ENCODE results near the gene ATXN7L1.

Gene ATXN7L1

DNA sequence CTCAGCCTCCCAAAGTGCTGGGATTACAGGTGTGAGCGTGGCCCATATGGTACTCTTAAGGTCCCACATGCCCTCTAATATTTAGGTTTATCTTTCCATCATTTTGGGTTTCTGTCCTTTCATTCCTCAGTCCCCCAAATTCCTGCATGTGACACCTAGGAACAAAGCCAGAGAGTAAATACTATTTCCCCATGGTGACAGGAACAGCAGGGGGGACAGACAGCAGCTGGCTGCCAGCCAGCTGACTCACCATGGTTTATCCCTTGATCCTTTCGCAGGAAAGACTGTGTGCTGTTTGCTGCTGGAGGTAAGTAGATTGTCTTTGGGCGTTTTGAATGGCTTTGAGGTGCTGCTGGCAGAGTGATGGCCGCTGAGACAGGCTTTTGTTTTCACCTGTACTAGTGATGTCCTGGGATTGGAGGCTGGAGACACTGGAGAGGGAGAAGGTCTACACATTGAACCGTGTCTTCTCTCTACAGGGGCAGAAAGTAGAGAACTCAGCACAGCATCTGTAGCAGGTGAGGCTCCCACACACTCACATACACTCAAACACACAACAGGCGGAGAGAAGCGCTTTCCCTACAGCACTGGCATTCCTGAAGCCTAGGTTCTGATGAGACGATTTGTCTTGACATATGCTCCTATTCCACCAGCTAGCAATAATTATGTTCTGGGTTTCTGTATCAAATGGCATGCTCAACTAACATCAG is 211.4 kb downstream of the ATXN7L1 start:
- DNase-seq, result no peak

DNA sequence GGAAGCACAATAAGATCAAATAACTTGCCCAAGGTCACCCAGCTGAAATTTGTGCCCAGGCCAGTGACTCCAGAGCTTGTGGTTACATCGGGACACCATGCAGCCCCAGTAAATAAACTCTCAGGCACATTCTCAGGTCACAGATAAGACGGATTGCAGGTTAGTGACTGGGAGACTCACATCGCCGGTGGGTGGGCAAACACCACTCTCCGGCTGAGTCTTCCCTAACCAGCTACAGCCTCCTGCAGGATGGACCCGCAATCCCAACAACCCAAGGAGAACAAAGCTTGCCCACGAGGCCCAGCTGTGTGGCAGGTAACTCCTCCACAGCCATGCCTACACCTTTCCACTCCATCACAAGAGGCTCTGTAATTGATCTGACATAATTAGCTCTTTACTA is 213.4 kb downstream of the ATXN7L1 start:
- DNase-seq, result no peak

DNA sequence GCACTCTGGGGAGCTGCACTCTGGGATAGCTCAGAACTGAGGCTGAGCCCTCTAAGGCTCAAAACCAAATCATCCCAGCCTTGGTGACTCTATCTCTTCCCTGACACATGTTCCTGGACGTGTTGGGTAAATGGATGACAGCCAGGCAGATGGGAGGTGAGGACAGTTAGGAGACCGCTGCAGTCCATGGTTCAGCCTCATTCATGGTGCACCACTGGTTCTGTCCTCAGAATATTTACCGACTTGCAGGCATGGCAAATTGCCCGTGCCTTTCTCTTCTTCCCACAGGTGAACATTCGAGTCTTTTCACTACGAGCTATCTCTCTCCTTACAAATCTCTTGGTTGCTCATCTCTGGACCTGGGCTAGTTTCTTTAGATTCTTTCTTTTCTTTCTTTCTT is 214.8 kb downstream of the ATXN7L1 start:
- no peak for DNase-seq

DNA sequence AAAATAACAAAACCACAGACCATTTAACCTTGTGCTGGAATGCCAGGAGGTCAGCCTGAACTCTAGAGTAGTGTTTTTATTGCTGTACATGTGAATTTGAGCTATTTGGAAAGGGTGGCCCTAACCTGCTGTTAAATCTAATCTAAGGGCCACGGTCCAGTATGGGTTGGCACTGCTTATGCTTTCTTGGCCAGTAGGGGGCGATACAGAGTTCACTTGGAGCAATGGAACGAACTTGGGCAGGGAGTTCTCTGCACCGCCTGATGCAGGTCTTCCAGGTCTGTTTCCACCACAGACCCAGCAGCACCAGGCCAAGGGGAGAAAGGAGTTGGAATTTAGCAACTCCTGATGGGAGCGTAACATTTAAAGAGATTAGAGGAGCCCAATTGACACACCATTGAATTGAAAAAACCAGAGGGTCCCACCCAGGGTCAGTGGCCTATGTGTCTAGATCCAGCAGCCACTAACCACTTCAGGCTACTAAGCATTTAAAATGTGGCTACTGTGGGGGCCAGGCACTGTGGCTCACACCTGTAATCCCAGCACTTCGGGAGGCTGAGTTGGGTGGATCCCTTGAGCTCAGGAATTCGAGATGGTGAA is 219.4 kb downstream of the ATXN7L1 start:
- DNase-seq, result peak; percentile 86

DNA sequence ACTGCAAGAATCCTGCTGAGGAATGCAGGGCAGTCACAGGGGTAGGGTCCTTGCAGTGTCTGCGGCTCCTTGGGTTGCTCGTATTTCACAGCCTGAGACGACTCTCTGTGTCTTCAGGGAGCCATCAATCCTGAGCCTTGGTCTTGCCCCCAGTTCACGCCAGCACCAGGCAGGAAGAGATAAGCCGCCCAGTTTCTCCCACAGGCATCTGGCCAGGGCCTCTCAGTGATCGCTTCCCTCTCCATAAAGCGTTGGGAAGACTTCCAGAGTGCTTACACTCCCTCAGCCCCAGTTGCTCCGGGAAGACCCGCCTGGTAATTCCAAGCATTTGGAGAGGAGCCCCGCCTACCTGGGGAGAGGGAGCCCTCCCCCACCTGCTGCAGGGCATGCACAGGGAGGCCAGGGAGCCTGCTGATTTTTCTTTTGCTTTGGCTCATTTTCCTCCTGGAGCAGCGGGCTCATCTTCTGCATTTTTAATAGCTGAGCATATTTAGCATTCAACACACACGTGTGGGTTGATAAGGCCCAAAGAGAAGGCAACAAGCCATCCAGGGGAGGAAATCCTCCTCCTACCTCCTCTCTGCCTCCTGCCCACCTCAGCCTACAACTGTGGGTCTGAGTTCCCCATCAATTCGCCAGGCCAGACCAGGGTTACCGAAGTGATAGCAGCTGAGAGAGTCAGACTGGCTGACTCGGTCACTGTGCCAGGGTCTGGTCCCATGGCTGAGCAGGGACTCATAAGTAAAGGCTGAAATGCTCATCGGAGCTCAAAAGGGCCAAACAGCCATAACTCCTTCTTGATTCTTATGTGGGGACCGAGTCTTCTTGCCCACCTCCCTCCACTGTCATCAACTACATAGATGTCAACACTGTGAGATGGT is 220.7 kb downstream of the ATXN7L1 start:
- DNase-seq, result no peak

DNA sequence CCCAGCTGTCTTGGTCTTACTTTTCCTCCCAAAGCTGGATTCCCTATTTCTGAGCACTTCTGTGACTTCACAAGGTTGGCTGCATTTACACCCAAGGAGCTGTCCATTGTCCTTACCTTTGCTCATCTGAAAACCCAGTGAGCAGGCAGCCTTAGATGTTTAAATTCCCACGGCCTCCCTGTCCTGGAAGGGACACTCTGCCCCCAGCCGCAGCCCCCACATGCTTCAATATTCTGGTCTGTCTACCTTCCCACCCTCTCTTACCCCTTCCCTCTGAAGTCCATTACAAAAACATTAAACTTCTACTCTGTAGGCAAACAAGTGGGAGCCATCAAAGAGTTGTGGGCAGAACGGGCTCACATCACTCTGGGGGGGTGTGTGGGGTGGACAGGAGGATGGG is 221.3 kb downstream of the ATXN7L1 start:
- no peak for DNase-seq

DNA sequence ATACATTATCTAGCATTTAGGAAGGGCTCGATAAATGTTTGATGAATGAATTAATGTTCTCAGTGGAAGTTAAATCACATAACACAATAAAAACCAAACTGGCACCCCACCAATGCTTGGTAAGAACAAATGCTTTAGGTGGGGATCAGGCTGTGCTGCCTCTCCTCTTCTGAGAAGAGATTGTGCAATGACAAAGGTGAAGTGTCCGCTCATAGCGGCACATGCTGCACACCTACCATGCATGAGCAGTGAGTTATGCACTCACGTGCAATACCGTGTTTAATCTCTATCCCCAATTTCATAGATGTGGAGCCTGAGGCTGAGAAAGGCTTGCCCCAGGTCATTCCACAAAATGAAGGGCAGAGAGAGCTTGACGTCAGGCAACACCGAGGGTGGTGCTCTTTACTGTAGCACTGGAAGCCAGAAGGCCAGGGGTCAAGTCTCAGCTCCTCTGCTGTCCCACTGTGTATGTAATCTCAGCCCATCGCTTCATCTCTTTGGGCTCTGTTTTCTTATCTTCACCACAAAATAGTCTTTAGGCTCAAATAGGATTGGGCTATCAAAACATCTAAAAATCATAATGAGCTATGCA is 222.2 kb downstream of the ATXN7L1 start:
- no peak for DNase-seq

DNA sequence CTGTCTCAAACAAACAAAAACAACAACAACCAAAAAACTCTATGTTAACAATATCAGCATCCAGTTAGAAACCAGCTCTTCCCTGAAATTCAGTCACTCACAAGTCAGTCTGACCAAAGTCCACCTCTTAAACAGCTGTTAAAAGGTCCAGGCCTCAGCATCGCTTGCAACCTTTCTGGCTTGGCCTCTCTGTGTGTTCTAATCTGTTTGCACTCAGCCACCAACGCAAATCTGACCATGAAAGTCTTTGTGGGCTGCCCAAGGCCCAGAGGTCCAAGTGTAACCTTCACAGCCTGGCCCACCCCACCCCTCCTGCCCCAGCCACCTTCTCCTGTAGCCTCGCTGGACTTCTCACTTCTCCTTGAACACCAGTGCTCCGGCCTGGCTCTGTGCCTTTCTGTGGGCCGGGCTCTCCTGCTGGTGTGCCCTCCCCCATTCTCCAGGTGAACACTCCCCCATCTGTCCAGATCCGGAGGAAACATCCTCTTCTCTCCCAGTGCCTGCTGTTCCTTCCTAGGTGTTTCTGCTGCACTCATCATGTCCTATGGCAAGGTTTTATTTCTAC is 222.9 kb downstream of the ATXN7L1 start:
- DNase-seq, result no peak

DNA sequence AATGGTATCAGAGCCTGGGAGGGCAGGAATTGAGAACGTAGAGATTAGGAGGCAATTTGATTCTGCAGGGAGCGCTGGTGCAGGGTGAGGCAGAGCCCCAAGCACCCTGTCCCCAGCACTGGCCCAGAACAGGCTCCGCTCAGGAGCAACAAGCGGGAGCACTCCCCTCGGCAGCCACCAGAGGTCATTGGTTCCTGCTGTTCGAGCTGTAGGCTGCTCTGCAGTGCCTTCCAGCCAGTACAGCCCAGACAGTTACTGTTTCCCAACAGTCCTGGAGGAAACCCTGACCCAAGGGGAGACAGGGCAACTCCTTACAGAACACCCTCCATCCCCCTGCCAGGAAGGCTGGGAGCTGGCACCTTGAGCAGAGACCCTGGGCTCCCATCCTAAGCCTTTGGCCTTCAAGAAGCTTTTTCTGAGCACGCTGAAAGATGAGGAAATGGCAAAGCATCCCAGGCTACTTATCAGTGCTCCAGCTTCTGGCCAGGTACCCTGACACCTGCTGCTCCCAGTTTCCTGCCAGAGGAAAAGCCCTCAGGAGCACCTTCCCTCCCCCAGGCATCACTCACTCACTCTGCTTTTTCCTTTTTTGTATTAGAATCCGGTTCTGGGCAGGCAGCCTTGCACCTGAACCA is 223.9 kb downstream of the ATXN7L1 start:
- peak; percentile 81 for DNase-seq

DNA sequence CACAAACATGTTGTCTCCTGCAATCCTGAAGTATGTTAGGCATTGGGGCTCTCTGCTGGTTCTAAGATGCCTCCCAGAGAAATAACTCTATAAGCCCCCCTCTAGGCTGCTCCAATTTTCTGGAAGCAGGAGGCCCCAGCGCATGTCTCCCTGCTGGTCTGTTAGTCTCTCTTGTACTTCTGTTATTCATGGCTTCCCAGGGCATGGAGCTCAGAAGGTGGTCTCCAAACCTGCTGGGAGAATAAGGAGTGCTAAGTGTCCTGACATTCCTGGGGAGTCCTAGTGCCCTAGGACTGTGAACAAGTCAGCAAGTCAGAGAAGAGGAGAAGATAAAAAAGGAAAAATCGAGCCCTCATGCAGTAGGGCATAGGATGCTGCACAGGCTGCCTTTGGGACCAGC is 224.6 kb downstream of the ATXN7L1 start:
- DNase-seq, result no peak

DNA sequence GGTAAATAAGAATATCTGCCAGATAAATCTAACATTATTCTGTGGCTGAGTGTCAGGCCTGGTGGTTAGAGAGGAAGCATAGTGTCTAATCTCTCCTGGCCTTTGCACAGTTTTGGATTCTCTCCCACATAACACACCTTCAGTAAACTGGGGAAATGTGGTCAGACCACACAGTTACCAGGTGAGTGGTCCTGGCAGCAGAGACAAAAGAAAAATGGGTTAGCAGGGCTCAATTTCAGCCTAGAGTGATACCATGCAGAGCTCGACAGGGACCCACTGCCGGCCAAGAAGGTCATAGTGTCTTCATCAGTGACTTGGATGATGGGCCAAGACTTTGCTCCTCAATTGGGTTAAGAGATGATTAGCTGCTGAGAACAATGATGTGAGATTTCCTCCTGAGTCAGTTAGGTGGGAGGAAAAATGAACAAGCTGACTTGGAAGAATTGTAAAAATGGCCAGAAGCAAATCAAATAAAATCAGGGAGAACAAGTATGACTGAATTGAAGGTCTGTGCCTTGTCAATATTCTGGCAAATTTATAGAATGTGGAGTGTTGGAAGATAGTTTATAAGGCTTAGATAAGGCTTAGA is 225.9 kb downstream of the ATXN7L1 start:
- no peak for DNase-seq

DNA sequence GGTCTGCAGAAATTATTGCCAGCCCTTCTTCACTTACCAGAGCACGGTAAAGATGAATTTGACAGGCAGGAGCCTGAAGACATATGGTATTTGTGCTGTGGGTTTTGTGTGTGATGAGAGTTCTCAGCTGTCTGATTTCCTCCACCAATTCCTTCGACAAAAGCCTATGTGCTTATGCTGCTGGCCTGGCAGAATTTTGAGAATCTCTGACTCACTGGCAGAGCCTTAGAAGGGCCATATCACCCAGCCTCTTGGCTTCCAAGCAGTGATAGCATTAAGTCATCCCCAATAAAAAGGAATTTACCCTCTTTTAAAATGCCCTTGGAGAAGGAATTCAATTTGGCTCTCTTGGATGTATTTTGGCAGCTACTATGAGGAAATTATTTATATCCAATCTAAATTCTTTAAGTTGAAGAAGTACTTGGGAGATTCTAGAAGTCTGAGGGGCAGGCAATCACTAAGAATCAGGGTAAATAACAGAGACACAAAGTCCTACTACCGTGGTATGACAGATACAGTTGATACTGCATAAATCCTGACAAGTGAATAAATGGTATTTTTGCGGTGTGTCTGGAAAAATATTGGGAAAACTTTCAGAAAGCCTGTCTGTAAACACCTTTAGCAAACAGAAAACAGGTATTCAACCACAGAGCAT is 226.5 kb downstream of the ATXN7L1 start:
- no peak for DNase-seq

DNA sequence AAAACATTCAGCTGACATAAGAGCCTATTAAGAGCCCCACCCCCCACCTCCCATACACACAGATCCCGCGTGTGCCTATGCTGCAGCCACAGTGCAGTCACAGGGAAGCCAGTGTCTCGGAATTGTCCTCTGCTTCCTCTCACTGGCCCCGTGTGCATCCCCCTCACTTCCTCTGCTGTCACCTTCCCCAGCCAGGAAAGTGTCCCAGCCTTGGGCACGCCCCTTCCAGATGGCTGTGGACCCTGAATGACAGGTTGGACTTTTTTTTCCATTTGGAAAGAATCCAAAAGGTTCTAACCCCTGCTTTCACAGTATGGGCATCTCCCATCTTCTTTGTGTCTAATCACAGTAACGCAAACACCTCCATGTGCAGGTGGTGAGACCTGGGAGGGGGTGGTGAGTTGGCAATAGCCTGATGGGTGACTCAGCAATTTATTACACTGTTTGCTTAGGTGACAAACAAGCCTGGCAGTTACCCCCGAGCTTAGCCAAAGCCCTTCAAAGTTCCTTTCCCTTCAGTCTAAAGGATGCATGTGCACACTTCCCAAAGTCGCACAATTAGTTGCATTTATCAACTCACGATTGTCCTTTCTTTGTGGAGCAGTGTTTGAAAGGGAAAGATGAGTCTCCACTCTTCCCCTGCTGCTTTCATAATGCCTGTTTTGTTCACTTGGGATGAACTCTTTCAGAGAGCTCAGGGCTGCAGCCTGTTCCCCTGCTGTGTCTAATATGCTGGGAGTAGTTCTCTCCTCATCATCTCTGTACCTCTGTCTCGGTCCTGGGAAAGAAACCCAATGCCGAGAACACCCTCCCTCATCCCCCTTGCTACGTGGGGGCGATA is 227.6 kb downstream of the ATXN7L1 start:
- DNase-seq, result no peak

DNA sequence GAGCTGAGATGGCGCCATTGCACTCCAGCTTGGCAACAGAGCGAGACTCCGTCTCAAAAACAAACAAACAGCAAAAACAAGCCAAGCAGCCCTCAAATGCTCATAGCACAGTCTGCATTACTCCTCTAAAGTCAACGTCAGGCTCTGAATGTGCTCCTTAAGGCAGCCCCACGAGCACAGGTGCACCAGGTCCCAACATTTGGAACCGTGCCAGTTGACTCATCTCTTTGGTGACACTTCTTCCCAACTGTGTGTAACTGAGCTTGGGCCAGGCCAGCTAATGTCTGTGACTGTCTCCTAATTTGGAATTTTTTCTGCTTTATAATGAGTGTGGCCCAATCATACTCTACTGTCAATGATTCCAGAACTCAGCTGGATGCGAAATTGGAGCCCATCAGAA is 228.8 kb downstream of the ATXN7L1 start:
- no peak for DNase-seq

DNA sequence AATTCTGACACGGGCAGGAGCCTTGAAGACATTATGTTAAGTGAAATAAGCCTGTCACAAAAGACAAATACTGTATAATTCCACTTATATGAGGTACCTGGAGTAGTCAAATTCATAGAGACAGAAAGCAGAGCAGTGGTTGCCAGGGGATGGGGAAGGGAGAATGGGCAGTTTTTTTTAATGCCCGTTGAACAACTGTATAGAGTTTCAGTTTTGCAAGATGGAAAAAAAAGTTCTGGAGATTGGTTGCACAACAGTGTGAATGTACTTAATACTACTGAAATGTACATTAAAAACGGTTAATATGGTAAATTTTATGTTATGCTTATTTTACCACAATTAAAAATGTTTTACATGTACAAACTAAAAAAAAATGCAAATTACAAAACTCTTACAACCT is 231.5 kb downstream of the ATXN7L1 start:
- DNase-seq, result no peak

DNA sequence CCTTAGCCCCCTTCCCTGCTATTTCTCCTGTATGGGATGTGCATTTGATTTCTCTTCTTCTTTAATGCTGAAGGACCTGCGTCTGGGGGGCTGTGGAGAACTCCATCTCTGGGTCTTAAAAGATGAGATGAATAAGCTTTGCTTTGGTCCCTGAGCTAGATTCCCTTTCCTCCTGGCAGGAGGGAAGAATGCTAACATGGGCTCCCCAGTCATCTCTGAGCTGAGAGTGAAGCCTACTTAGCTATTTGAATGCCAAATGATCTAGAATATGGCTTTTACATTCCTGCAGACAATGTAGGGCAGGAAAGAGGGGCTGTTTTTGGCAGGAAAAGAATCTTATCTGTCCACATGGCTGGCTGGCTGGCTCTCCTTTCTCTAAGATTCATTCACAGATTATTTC is 232.5 kb downstream of the ATXN7L1 start:
- no peak for DNase-seq

DNA sequence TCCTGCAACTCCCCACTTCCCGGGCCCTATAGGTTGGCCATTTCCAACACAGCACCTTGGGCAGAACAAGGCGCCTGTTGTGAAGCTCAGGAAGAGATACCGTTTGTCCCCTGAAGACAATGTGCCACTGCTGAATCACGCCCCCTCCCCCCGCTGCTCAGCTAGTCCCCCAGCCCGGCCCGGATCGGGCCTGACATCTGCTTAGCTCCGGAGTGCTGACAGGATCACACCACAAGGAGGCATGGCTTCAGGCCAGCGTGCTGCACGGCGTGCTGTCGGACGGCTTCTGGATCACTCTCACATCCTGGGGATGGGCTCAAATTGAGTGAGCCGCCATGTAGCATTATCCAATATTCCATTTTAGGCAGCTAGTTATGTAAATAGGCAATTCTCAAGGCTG is 233.0 kb downstream of the ATXN7L1 start:
- DNase-seq, result no peak

DNA sequence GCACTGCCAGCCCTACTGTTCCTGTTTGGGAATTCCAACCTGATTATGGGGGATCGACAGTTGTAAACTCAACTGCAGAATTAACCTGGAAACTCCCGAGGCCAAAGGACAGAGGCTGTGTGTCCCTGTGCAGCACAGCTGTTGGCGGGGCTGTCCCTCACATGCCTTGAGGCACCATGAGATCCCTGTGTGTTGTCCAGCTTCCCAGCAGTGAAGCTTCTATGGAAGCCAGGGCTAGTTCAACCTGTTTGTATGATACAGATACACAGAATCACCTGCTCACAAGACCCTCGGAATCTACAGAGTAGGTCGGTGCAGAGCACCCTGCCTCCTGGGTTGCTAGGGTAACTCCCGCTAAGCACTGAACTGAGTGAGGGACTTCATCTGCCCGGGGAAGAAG is 234.1 kb downstream of the ATXN7L1 start:
- no peak for DNase-seq

DNA sequence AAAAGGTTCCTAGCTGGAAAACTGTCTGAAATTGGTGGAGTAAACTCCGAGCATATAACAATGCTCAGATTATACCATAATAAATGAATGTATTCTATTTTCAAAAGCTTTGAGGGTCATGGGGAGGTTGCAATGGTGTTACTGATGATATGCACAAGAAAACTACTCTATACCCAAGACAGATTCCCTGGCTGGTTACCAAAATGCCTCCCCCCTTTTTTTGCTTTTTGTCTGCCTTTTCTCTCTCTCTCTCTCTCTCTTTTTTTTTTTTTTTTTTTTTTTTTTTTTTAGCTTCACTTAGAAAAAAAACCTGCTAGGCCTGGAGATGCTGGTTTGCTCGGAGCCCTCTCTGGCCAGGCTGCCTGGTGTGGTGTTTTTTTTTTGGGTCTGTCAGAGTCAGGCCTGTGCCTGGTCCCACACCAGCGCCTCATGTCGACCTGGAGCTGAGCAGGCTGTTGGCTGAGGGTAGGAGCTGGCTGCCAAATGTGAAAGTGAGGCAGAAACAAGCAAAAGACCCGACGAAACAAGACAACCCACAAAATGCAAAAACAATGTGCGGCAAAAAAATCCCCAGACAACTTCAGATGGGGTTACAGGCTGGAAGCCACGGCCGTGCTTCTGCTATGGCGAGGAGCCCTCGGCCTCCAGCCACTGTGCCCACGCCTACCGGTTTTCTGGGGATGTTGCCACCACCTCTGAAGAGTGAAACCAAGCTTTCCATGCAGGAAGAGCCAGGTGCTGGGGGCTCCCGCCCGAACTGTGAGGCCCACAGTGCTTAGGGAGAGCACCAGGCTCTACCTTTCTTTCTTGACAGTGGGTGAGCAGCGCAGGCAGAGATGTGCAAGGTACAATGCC is 235.2 kb downstream of the ATXN7L1 start:
- DNase-seq, result no peak

Data from stimulated activated CD8-positive, alpha-beta memory T cell treated with anti-CD3 and anti-CD28 coated beads, Interleukin-4, amount 100 ng/mL, for 48 hours (primary cell).